ENCODE measurements around the gene CREB5.

DNA sequence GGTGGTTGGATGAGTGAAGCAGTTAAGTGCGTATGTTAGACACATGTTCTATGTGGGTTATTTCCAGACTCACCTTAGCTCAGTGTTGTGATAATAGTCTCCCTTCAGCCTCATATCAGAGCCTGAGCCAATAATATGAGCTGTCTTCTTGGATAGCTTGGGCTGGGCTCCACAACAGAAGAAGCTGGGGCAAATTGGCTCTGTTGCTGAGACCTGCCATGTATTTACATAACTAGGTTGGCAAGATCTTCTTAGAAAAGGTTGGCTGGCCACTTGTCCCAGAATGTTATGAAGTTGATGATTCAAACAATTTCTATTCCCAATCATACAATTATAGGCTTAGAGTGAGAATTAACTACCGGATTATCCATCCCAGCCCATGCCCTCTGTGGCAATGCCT lies 35.7 kb upstream of the CREB5 start:
- TF ChIP-seq, protein P1, sequence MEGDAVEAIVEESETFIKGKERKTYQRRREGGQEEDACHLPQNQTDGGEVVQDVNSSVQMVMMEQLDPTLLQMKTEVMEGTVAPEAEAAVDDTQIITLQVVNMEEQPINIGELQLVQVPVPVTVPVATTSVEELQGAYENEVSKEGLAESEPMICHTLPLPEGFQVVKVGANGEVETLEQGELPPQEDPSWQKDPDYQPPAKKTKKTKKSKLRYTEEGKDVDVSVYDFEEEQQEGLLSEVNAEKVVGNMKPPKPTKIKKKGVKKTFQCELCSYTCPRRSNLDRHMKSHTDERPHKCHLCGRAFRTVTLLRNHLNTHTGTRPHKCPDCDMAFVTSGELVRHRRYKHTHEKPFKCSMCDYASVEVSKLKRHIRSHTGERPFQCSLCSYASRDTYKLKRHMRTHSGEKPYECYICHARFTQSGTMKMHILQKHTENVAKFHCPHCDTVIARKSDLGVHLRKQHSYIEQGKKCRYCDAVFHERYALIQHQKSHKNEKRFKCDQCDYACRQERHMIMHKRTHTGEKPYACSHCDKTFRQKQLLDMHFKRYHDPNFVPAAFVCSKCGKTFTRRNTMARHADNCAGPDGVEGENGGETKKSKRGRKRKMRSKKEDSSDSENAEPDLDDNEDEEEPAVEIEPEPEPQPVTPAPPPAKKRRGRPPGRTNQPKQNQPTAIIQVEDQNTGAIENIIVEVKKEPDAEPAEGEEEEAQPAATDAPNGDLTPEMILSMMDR (IDR thresholded peaks at IDR 0.05 in 4 of 5, conservative IDR thresholded peaks at IDR 0.05 in 1 of 5): no peak
- no peak for TF ChIP-seq POLR2A (IDR thresholded peaks at IDR 0.05)

All from gastrocnemius medialis (tissue), 4 donors.